D721Med (cell line): Measurements from ENCODE around the gene ZFHX3.

Experiments used
- DNase-seq: peaks from one replicate; pipeline ENCODE4 v3.0.0; 2011; ENCODE audit warnings: low spot score; ENCODE audit not compliant: insufficient read length
- FAIRE-seq: peaks from 2 replicates; lab custom pipeline; 2011; peaks lifted over from hg19 to GRCh38; lab: Jason Lieb, UNC
- TF ChIP-seq, protein P1 (sequence below): IDR thresholded peaks from 2 replicates; pipeline ENCODE4 v1.5.1; 2012; ENCODE audit warnings: mild to moderate bottlenecking, control low read depth; ENCODE audit not compliant: insufficient read depth; ENCODE audit errors: missing control alignments

Gene ZFHX3

GRCh38 chr16:72853575-72854266 is 194.2 kb downstream of the ZFHX3 start:
- DNase-seq (no peak), FAIRE-seq (no peak)
- TF ChIP-seq, protein P1, sequence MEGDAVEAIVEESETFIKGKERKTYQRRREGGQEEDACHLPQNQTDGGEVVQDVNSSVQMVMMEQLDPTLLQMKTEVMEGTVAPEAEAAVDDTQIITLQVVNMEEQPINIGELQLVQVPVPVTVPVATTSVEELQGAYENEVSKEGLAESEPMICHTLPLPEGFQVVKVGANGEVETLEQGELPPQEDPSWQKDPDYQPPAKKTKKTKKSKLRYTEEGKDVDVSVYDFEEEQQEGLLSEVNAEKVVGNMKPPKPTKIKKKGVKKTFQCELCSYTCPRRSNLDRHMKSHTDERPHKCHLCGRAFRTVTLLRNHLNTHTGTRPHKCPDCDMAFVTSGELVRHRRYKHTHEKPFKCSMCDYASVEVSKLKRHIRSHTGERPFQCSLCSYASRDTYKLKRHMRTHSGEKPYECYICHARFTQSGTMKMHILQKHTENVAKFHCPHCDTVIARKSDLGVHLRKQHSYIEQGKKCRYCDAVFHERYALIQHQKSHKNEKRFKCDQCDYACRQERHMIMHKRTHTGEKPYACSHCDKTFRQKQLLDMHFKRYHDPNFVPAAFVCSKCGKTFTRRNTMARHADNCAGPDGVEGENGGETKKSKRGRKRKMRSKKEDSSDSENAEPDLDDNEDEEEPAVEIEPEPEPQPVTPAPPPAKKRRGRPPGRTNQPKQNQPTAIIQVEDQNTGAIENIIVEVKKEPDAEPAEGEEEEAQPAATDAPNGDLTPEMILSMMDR: no peak

DNA sequence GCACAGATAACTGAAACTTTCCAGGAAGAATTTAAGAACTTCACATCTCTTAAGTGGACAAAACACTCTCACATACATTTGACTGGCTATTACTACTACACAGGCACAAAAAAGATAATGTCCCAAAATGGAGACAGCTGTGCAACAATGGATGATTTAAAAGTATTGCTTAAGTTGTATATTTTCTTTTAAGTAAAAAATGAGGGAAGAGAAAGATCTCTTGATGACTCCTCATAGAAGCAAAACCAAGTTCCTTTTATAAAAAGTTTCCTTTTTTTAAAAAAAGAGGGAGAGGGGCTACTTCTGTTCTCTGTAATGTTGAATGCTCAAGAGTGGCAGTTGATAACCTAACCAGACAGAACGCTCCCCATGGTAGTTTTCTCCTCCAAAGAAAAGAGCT is 195.5 kb downstream of the ZFHX3 start:
- no peak for DNase-seq
- TF ChIP-seq, protein P1: no peak
- no peak for FAIRE-seq

GRCh38 chr16:72850853-72851252 is 197.1 kb downstream of the ZFHX3 start:
- DNase-seq (no peak), FAIRE-seq (no peak)
- TF ChIP-seq, protein P1: no peak

- TF ChIP-seq, protein P1: no peak
- FAIRE-seq: no peak
Measured at GRCh38 chr16:72850021-72850420, 197.9 kb downstream of the ZFHX3 start.

GRCh38 chr16:72848759-72849664 is 198.9 kb downstream of the ZFHX3 start:
- DNase-seq (no peak), FAIRE-seq (no peak)
- TF ChIP-seq, protein P1: no peak

More at GRCh38 chr16:72850021-72850420, 197.9 kb downstream of the ZFHX3 start:
- DNase-seq: no peak

GRCh38 chr16:72848028-72848400 is 199.9 kb downstream of the ZFHX3 start:
- DNase-seq (no peak), FAIRE-seq (no peak)
- TF ChIP-seq, protein P1: no peak
